SK-N-SH (cell line): ENCODE data around the gene HS3ST4. TPM values are rescaled to one million over a fixed set of nuclear protein-coding genes. Genes with fewer than 3 reads are reported as not detected.

Experiments used
- CTCF ChIA-PET: fragments of 300-600, 350-600 bp; formaldehyde crosslinking; extraction: SDS; loops from one replicate; lab custom pipeline; 2021; lab: Yijun Ruan, JAX
- POLR2A ChIA-PET: fragments of 350-600 bp; sonication (Branson Sonifier 250); formaldehyde crosslinking; extraction: SDS; loops from one replicate; lab custom pipeline; 2020; ENCODE audit warnings: antibody characterized with exemption, inconsistent platforms; lab: Yijun Ruan, JAX
- DNase-seq: peaks from one replicate; pipeline ENCODE4 v3.0.0; 2012
- H2AFZ ChIP-seq: fragments of 200-600 bp; sonication (generic); 2 replicates; pipeline ENCODE4 v1.8.1; 2016; ENCODE audit warnings: antibody characterized with exemption, mild to moderate bottlenecking, low read depth
- H3F3A ChIP-seq: fragments of 200-600 bp; sonication (generic); replicated peaks from 2 replicates; pipeline ENCODE3; 2016; ENCODE audit warnings: antibody characterized with exemption, mild to moderate bottlenecking; ENCODE audit not compliant: insufficient read depth
- H3K27ac ChIP-seq, 2 experiments: fragments of 200-500 bp in 1 of 2; fragments of 200-600 bp in 1 of 2; sonication (Bioruptor generic) in 1 of 2; sonication (generic), shearing (Covaris generic) in 1 of 2; 2 replicates each; pipeline versions ENCODE4 v1.5.1 to v1.6.1; 2014 to 2016; ENCODE audit warnings: low read depth in 2 of 2, inconsistent platforms in 1 of 2, low read length in 1 of 2, mild to moderate bottlenecking in 1 of 2, mixed read lengths in 1 of 2
- H3K27me3 ChIP-seq: fragments of 200-600 bp; sonication (generic), shearing (Covaris generic); 2 replicates; pipeline ENCODE4 v1.6.1; 2016; ENCODE audit warnings: mixed run types; ENCODE audit not compliant: insufficient read depth
- H3K36me3 ChIP-seq, 2 experiments: fragments of 200-500 bp in 1 of 2; fragments of 200-600 bp in 1 of 2; sonication (Bioruptor generic) in 1 of 2; sonication (generic) in 1 of 2; replicated peaks in 1 of 2; 2 replicates each; pipeline versions ENCODE3 to v1.5.1; 2014 to 2016; ENCODE audit warnings: low read length in 1 of 2, mild to moderate bottlenecking in 1 of 2; ENCODE audit not compliant: insufficient read depth in 2 of 2, control insufficient read depth in 1 of 2
- H3K4me1 ChIP-seq, 2 experiments: fragments of 200-500 bp in 1 of 2; fragments of 200-600 bp in 1 of 2; sonication (Bioruptor generic) in 1 of 2; sonication (generic), shearing (Covaris generic) in 1 of 2; 2 replicates each; pipeline versions ENCODE4 v1.5.1 to v1.6.1; 2014 to 2016; ENCODE audit warnings: low read depth in 1 of 2, low read length in 1 of 2, mixed run types in 1 of 2; ENCODE audit not compliant: insufficient read depth in 2 of 2, control insufficient read depth in 1 of 2
- H3K4me2 ChIP-seq: fragments of 200-600 bp; sonication (generic), shearing (Covaris generic); 2 replicates; pipeline ENCODE4 v1.6.1; 2017; ENCODE audit warnings: mixed run types
- H3K4me3 ChIP-seq, 2 experiments: fragments of 200-500 bp in 1 of 2; fragments of 200-600 bp in 1 of 2; sonication (Bioruptor generic) in 1 of 2; sonication (generic), shearing (Covaris generic) in 1 of 2; 2 replicates each; pipeline versions ENCODE4 v1.5.1 to v1.8.1; 2014 to 2016; ENCODE audit warnings: low read depth in 2 of 2, inconsistent platforms in 1 of 2, low read length in 1 of 2, mild to moderate bottlenecking in 1 of 2, mixed read lengths in 1 of 2, moderate library complexity in 1 of 2
- H3K79me2 ChIP-seq: fragments of 200-600 bp; sonication (generic); 2 replicates; pipeline ENCODE4 v1.8.1; 2017; ENCODE audit warnings: mild to moderate bottlenecking; ENCODE audit not compliant: insufficient read depth
- H3K9ac ChIP-seq: fragments of 200-600 bp; sonication (generic); 2 replicates; pipeline ENCODE4 v1.6.1; 2017; ENCODE audit warnings: mixed run types
- H3K9me2 ChIP-seq: fragments of 200-600 bp; sonication (generic); 2 replicates; pipeline ENCODE4 v1.6.1; 2017; ENCODE audit warnings: mixed run types
- H3K9me3 ChIP-seq: fragments of 200-600 bp; sonication (generic); 2 replicates; pipeline ENCODE4 v1.6.1; 2017; ENCODE audit warnings: mixed run types, mild to moderate bottlenecking, moderate library complexity
- H4K20me1 ChIP-seq: fragments of 200-600 bp; sonication (generic); 2 replicates; pipeline ENCODE4 v1.6.1; 2017; ENCODE audit warnings: mild to moderate bottlenecking, mixed run types; ENCODE audit not compliant: insufficient read depth
- CHD2 ChIP-seq: fragments of 150-350 bp; IDR thresholded peaks from 2 replicates; pipeline ENCODE4 v1.6.1; 2018; ENCODE audit warnings: low read length; ENCODE audit not compliant: partially characterized antibody
- ELF1 ChIP-seq: IDR thresholded peaks from 2 replicates; pipeline ENCODE4 v1.4.0; 2012
- EP300 ChIP-seq, 2 experiments: IDR thresholded peaks; 2 replicates each; pipeline versions ENCODE4 v1.4.0 to v1.6.1; 2012; ENCODE audit warnings: borderline replicate concordance in 1 of 2, low read depth in 1 of 2, low read length in 1 of 2
- EZH2phosphoT487 ChIP-seq: fragments of 200-600 bp; sonication (generic); IDR thresholded peaks from 2 replicates; pipeline ENCODE4 v1.6.1; 2017; ENCODE audit warnings: low read depth, mixed run types, mild to moderate bottlenecking, antibody characterized with exemption, moderate library complexity, borderline replicate concordance
- FOXM1 ChIP-seq: IDR thresholded peaks from 2 replicates; pipeline ENCODE4 v1.4.0; 2012; ENCODE audit warnings: low read depth, mild to moderate bottlenecking
- GATA2 ChIP-seq: sonication (generic); formaldehyde crosslinking; IDR thresholded peaks from 2 replicates; pipeline ENCODE4 v1.5.0; 2020; ENCODE audit warnings: mild to moderate bottlenecking, missing genetic modification reagents
- MXI1 ChIP-seq: IDR thresholded peaks from 2 replicates; pipeline ENCODE4 v1.6.1; 2012; ENCODE audit warnings: mild to moderate bottlenecking, low read depth, low read length, improper control_type of control experiment
- PBX3 ChIP-seq: IDR thresholded peaks from 2 replicates; pipeline ENCODE4; 2012
- RAD21 ChIP-seq: IDR thresholded peaks from 2 replicates; pipeline ENCODE4 v1.6.1; 2012; ENCODE audit warnings: mild to moderate bottlenecking, low read length
- REST ChIP-seq: IDR thresholded peaks from 2 replicates; pipeline ENCODE4 v1.6.1; 2012; ENCODE audit warnings: mild to moderate bottlenecking, low read depth, low read length, moderate library complexity
- SIN3A ChIP-seq: IDR thresholded peaks from 2 replicates; pipeline ENCODE4 v1.6.1; 2012; ENCODE audit warnings: low read depth, mild to moderate bottlenecking, low read length, moderate library complexity, borderline replicate concordance
- SMC3 ChIP-seq: IDR thresholded peaks from 2 replicates; pipeline ENCODE4 v1.6.1; 2012; ENCODE audit warnings: low read depth, low read length, improper control_type of control experiment
- TEAD4 ChIP-seq: IDR thresholded peaks from 2 replicates; pipeline ENCODE4 v1.4.0; 2012; ENCODE audit warnings: mild to moderate bottlenecking, borderline replicate concordance; ENCODE audit not compliant: insufficient read depth
- USF2 ChIP-seq: fragments of 150-350 bp; IDR thresholded peaks from 2 replicates; pipeline ENCODE4 v1.6.1; 2017; ENCODE audit warnings: antibody characterized with exemption, low read length, low read depth, borderline replicate concordance
- YY1 ChIP-seq: IDR thresholded peaks from 2 replicates; pipeline ENCODE4 v1.4.0; 2012; ENCODE audit warnings: low read depth, mild to moderate bottlenecking
- ZBTB33 ChIP-seq: IDR thresholded peaks from 2 replicates; pipeline ENCODE4 v1.4.0; 2012; ENCODE audit warnings: low read depth, borderline replicate concordance
- WGBS: methylation state at CpG from one replicate; pipeline ENCODE4 v1.1.6; 2017; ENCODE audit warnings: low lambda C conversion rate; 5-methylcytosine and 5-hydroxymethylcytosine counted together
- polyA plus RNA-seq, 3 experiments: library from polyadenylated mRNA; depleted of rRNA; stranded (reverse); fragments of >200 nt; gene quantifications; 2 replicates each; pipeline ENCODE4 v1.2.3, GENCODE V29; 2012

The HS3ST4 gene
- polyA plus RNA-seq, 1 of the 3 experiments (the other 2 are of a cell fraction) = not detected

GRCh38 chr16:25893332-25893731, 201.6 kb downstream of the HS3ST4 start:
- no peaks in the 10 kb centered on the region for H3K4me1 ChIP-seq

GRCh38 chr16:25894093-25894492, 202.3 kb downstream of the HS3ST4 start:
- WGBS = 2% methylated on average over 3 of the region's 3 CpGs
- Histone ChIP-seq H2AFZ (no peak overlapping the region), H3F3A (no peaks in the 10 kb centered on the region), H3K9ac (no peak overlapping the region), H3K4me3 (no peak overlapping the region), H3K36me3 (no peaks in the 10 kb centered on the region), H3K4me1 (no peaks in the 10 kb centered on the region), H3K9me2 (no peaks in the 10 kb centered on the region), H4K20me1 (no peaks in the 10 kb centered on the region), H3K79me2 (no peaks in the 10 kb centered on the region), H3K4me2 (no peak overlapping the region), H3K27ac (no peak overlapping the region), H3K9me3 (no peaks in the 10 kb centered on the region), H3K27me3 (no peaks in the 10 kb centered on the region)
- DNase-seq = no peak
- ChIA-PET POLR2A (no interaction called here), CTCF (no interaction called here)
- TF ChIP-seq PBX3 (no peak), YY1 (no peak), ZBTB33 (no peak), MXI1 (no peak), REST (no peak), CHD2 (no peak), ELF1 (no peak), FOXM1 (no peak), RAD21 (no peak), TEAD4 (no peak), GATA2 (no peak), EZH2phosphoT487 (no peak)

More at GRCh38 chr16:25893332-25893731, 201.6 kb downstream of the HS3ST4 start:
- WGBS = 3% methylated on average over 3 of the region's 3 CpGs
- ChIA-PET POLR2A (interaction anchor here (1.2 kb wide), 1 partner anchor 13 kb away, joined by 4 read pairs; no protein-coding TSS in a partner anchor), CTCF (no interaction called here)
- Histone ChIP-seq H3K27me3 (no peaks in the 10 kb centered on the region), H3K27ac (no peak overlapping the region), H3K79me2 (no peaks in the 10 kb centered on the region), H3K4me2 (no peak overlapping the region), H3F3A (no peaks in the 10 kb centered on the region), H3K36me3 (no peaks in the 10 kb centered on the region), H3K9me2 (no peaks in the 10 kb centered on the region), H2AFZ (no peak overlapping the region), H3K4me3 (no peak overlapping the region), H3K9me3 (no peaks in the 10 kb centered on the region), H3K9ac (no peak overlapping the region), H4K20me1 (no peaks in the 10 kb centered on the region)
- no peak for TF ChIP-seq SIN3A
- TF ChIP-seq PBX3 = no peak
- TF ChIP-seq EZH2phosphoT487 = no peak
- TF ChIP-seq FOXM1 = no peak
- TF ChIP-seq USF2 = no peak
- no peak for TF ChIP-seq SMC3
- no peak for TF ChIP-seq EP300 (IDR thresholded peaks at IDR 0.05; ENCODE audit: borderline replicate concordance in 1 of 2, low read depth in 1 of 2, low read length in 1 of 2)
- TF ChIP-seq GATA2 = no peak
- DNase-seq = no peak
